ENCODE results near the gene SLC37A1. TPM values are rescaled to one million over a fixed set of nuclear protein-coding genes. Genes with fewer than 3 reads are reported as not detected.

The SLC37A1 gene
- total and polyA plus RNA-seq, 12 donors: 1.8 to 13.2 (median 5.5) TPM

- intact Hi-C loops (cut with DNase I): no loop called here
- H3K4me1 ChIP-seq: no peaks in the 10 kb centered on the region
- TF ChIP-seq CTCF (IDR thresholded peaks at IDR 0.05): no peak
- H3K4me3 ChIP-seq: no peak overlapping the region
- peaks cover 0 to 92% (median 0%) of the 10 kb centered on the region in 9 donors for H3K36me3 ChIP-seq
- H3K9me3 ChIP-seq: no peaks in the 10 kb centered on the region
- DNase-seq: no peak
- WGBS, 2 donors: 95 to 96% methylated on average over 6 of the region's 6 CpGs
- no peak overlapping the region for H3K27ac ChIP-seq
- no peaks in the 10 kb centered on the region for H3K27me3 ChIP-seq
- ATAC-seq: no peak
Observed at GRCh38 chr21:42558368-42558767, 44.7 kb downstream of the SLC37A1 start.

- ATAC-seq: no peak
- intact Hi-C loops (cut with DNase I): no loop called here
- H3K9me3 ChIP-seq: no peaks in the 10 kb centered on the region
- H3K27ac ChIP-seq: no peak overlapping the region
- H3K4me1 ChIP-seq: no peaks in the 10 kb centered on the region
- no peak for DNase-seq
- no peak overlapping the region for H3K4me3 ChIP-seq
- no peaks in the 10 kb centered on the region for H3K27me3 ChIP-seq
- WGBS, 2 donors: 90% methylated on average over 15 of the region's 15 CpGs
- peaks cover 0 to 95% (median 0%) of the 10 kb centered on the region in 9 donors for H3K36me3 ChIP-seq
- TF ChIP-seq CTCF (IDR thresholded peaks at IDR 0.05): no peak
Observed at GRCh38 chr21:42558846-42559245, 45.2 kb downstream of the SLC37A1 start.

- Histone ChIP-seq H3K27me3 (no peaks in the 10 kb centered on the region), H3K4me3 (no peak overlapping the region), H3K36me3 (peaks cover 0 to 95% (median 0%) of the 10 kb centered on the region in 9 donors), H3K4me1 (no peaks in the 10 kb centered on the region), H3K9me3 (no peaks in the 10 kb centered on the region), H3K27ac (no peak overlapping the region)
- no peak for TF ChIP-seq CTCF (IDR thresholded peaks at IDR 0.05)
- DNase-seq (no peak), ATAC-seq (no peak)
- intact Hi-C loops (cut with DNase I): no loop called here
- WGBS, 2 donors: 96 to 99% methylated on average over 13 of the region's 13 CpGs
Observed at GRCh38 chr21:42559326-42559725, 45.7 kb downstream of the SLC37A1 start.

GRCh38 chr21:42560517-42561179 is 47.0 kb downstream of the SLC37A1 start:
- Histone ChIP-seq H3K36me3 (peaks cover 0 to 97% (median 0%) of the 10 kb centered on the region in 9 donors), H3K4me3 (no peak overlapping the region), H3K27me3 (no peaks in the 10 kb centered on the region), H3K4me1 (no peaks in the 10 kb centered on the region), H3K27ac (no peak overlapping the region), H3K9me3 (no peaks in the 10 kb centered on the region)
- intact Hi-C loops (cut with DNase I): loop anchor here in 1 of 10 donors (10.0 kb wide), 1 partner anchor 386 kb away; no protein-coding TSS in a partner anchor
- no peak for DNase-seq
- no peak for ATAC-seq
- TF ChIP-seq CTCF (IDR thresholded peaks at IDR 0.05): no peak
- WGBS, 2 donors: 90 to 94% methylated on average over 8 of the region's 8 CpGs
